Measurements from ENCODE around the gene GMDS. TPM values are rescaled to one million over a fixed set of nuclear protein-coding genes. Genes with fewer than 3 reads are reported as not detected.

GMDS gene
- total RNA-seq, 2 experiments from 2014 or later: 36.6 to 42.8 TPM

DNA sequence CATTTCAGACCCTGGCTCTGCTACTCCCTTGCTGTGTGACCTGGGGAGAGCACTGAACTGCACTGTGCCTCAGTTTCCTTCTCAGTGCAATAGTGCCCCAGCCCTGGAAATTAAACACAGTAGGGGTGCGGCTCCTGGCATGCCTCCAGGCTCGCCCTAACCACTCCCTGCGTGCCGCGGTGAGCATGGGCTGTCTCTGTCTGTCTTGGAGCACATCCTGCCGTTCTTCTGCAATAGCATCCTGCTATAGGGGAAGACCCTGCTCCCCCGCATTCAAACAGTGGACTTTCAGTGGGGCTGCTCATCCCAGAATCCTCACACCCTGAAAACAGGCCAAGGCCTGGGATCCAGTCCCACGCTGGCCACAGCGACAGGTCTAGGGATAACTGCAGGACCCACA, 506.2 kb downstream of the GMDS start:
- H3K27ac Mint-ChIP-seq: no peak overlapping the region
- ATAC-seq: no peak

GRCh38 chr6:1738558-1739081, 506.8 kb downstream of the GMDS start:
- no peaks in the 10 kb centered on the region for H3K9me3 Mint-ChIP-seq
- POLR2A ChIA-PET: no interaction called here
- ATAC-seq (no peak), DNase-seq (no peak)
- intact Hi-C loops (cut with micrococcal nuclease): no loop called here
- no peak overlapping the region for H3K4me3 Mint-ChIP-seq
- no peaks in the 10 kb centered on the region for H3K27me3 Mint-ChIP-seq
- TF ChIP-seq, protein P1, sequence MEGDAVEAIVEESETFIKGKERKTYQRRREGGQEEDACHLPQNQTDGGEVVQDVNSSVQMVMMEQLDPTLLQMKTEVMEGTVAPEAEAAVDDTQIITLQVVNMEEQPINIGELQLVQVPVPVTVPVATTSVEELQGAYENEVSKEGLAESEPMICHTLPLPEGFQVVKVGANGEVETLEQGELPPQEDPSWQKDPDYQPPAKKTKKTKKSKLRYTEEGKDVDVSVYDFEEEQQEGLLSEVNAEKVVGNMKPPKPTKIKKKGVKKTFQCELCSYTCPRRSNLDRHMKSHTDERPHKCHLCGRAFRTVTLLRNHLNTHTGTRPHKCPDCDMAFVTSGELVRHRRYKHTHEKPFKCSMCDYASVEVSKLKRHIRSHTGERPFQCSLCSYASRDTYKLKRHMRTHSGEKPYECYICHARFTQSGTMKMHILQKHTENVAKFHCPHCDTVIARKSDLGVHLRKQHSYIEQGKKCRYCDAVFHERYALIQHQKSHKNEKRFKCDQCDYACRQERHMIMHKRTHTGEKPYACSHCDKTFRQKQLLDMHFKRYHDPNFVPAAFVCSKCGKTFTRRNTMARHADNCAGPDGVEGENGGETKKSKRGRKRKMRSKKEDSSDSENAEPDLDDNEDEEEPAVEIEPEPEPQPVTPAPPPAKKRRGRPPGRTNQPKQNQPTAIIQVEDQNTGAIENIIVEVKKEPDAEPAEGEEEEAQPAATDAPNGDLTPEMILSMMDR (IDR thresholded peaks at IDR 0.05): no peak
- CTCF ChIA-PET: no interaction called here
- H3K4me1 Mint-ChIP-seq (ENCODE audit: low read depth): no peaks in the 10 kb centered on the region
- no peak overlapping the region for H3K27ac Mint-ChIP-seq
- peaks cover 5% of the 10 kb centered on the region for H3K36me3 Mint-ChIP-seq (ENCODE audit: low read depth)

More for the DNA sequence above, 506.2 kb downstream of the GMDS start:
- DNase-seq: no peak
- Mint-ChIP-seq H3K27me3 (no peaks in the 10 kb centered on the region), H3K4me1 (ENCODE audit: low read depth) (no peaks in the 10 kb centered on the region), H3K4me3 (no peak overlapping the region), H3K36me3 (ENCODE audit: low read depth) (peaks cover 5% of the 10 kb centered on the region), H3K9me3 (no peaks in the 10 kb centered on the region)
- TF ChIP-seq, protein P1 (IDR thresholded peaks at IDR 0.05): no peak
- CTCF ChIA-PET: no interaction called here
- intact Hi-C loops (cut with micrococcal nuclease): no loop called here
- POLR2A ChIA-PET: no interaction called here

- Mint-ChIP-seq H3K4me3 (no peak overlapping the region), H3K9me3 (no peaks in the 10 kb centered on the region), H3K36me3 (ENCODE audit: low read depth) (peaks cover 8% of the 10 kb centered on the region), H3K27me3 (no peaks in the 10 kb centered on the region), H3K4me1 (ENCODE audit: low read depth) (no peaks in the 10 kb centered on the region), H3K27ac (no peak overlapping the region)
- CTCF ChIA-PET: no interaction called here
- DNase-seq: no peak
- ATAC-seq: no peak
- POLR2A ChIA-PET: no interaction called here
- TF ChIP-seq, protein P1 (IDR thresholded peaks at IDR 0.05): no peak
- intact Hi-C loops (cut with micrococcal nuclease): no loop called here
Observed at GRCh38 chr6:1737463-1738311, 507.7 kb downstream of the GMDS start.

DNA sequence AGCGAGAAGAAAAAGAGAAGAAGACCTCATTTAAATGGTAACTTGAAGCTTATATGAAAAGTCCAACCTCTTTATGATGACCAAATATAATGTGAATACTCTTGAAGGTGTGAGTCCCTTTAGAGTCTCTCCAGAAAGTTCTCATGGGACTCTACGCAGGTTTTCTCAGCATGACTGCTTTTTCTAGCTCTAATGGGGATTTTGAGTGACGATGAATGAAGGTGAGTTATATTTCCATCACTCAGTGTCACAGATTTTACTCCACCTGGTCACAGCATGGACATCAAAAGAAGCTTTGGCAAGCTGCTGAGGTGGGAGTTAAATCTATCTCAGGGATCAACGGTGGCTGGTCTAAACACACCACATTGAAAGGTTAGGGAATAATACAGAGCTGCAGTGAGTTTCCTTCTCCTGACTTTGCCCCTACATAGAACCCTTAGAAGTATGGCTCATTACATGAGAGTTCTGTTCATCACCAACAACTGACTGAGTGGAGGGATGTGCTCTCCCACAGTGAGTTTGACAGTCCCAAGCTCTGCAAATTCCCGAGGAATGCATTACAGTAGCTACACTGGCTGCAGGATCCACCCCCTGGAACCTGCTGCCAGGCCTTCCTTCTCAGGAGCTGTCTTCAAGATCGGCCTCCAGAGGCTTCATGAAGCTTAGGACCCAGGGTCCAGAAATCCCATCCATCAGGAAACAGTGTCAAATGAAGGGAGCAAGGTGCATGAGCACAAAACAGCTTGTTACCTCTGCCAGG, 508.9 kb downstream of the GMDS start:
- H3K9me3 Mint-ChIP-seq: peaks cover 3% of the 10 kb centered on the region
- no peaks in the 10 kb centered on the region for H3K4me1 Mint-ChIP-seq (ENCODE audit: low read depth)
- ATAC-seq (no peak), DNase-seq (no peak)
- intact Hi-C loops (cut with micrococcal nuclease): no loop called here
- no peak overlapping the region for H3K4me3 Mint-ChIP-seq
- H3K36me3 Mint-ChIP-seq (ENCODE audit: low read depth): peaks cover 7% of the 10 kb centered on the region
- H3K27ac Mint-ChIP-seq: no peak overlapping the region
- TF ChIP-seq, protein P1 (IDR thresholded peaks at IDR 0.05): no peak
- no peaks in the 10 kb centered on the region for H3K27me3 Mint-ChIP-seq
- CTCF ChIA-PET: no interaction called here
- POLR2A ChIA-PET: no interaction called here
